A549 (cell line): Measurements from ENCODE around the gene ATP2B3. TPM values are rescaled to one million over a fixed set of nuclear protein-coding genes. Genes with fewer than 3 reads are reported as not detected.

ENCODE experiments used
- ATAC-seq, 2 experiments: fragments of 200-7000 bp in 1 of 2; fragments of >200 bp in 1 of 2; cut with Nextera tagmentation in 1 of 2; cut with Tn5 transposase in 1 of 2; 3 replicates each; pipeline versions ENCODE4 v1.8.0 to v1.9.1; 2018 to 2020; ENCODE audit warnings: mild to moderate bottlenecking in 1 of 2, moderate library complexity in 1 of 2
- CTCF ChIA-PET: fragments of 300-600 bp; sonication (Branson Sonifier 250); formaldehyde crosslinking; extraction: SDS; loops from one replicate; lab custom pipeline; 2021; ENCODE audit warnings: antibody characterized with exemption, inconsistent platforms; lab: Yijun Ruan, JAX
- POLR2A ChIA-PET: fragments of 350-600 bp; formaldehyde crosslinking; extraction: SDS; loops from one replicate; lab custom pipeline; 2021; ENCODE audit warnings: antibody characterized with exemption, inconsistent platforms; lab: Yijun Ruan, JAX
- DNase-seq, 2 experiments: peaks; one replicate each; pipeline versions ENCODE4 v3.0.0 to v3.0.0-alpha.2; 2011 to 2016; ENCODE audit warnings: low read depth in 1 of 2, low spot score in 1 of 2
- FAIRE-seq: peaks from 2 replicates; lab custom pipeline; 2011; peaks lifted over from hg19 to GRCh38; lab: Jason Lieb, UNC
- H3K27ac ChIP-seq, 2 experiments: fragments of >200 bp; sonication (Bioruptor Twin); formaldehyde crosslinking; 3 replicates each; pipeline ENCODE4 v1.5.1; 2016 to 2017
- H3K4me1 ChIP-seq: fragments of >200 bp; sonication (Bioruptor Twin); formaldehyde crosslinking; 3 replicates; pipeline ENCODE4 v1.6.1; 2016
- H3K4me2 ChIP-seq: fragments of >200 bp; sonication (Bioruptor Twin); formaldehyde crosslinking; 3 replicates; pipeline ENCODE4 v1.6.1; 2016
- H3K4me3 ChIP-seq: fragments of >200 bp; sonication (Bioruptor Twin); formaldehyde crosslinking; 3 replicates; pipeline ENCODE4 v1.5.1; 2016
- H3K9me3 ChIP-seq: fragments of >200 bp; sonication (Bioruptor Twin); formaldehyde crosslinking; 3 replicates; pipeline ENCODE4 v1.6.1; 2016
- CBX8 ChIP-seq: fragments of 200-600 bp; sonication (generic); IDR thresholded peaks from 2 replicates; pipeline ENCODE4 v1.6.1; 2016
- CEBPB ChIP-seq, 2 experiments: fragments of >200 bp in 1 of 2; sonication (Bioruptor Twin) in 1 of 2; formaldehyde crosslinking in 1 of 2; IDR thresholded peaks; 2 replicates each; pipeline ENCODE4 v1.6.1; 2012 to 2016
- CTCF ChIP-seq: fragments of >200 bp; sonication (Bioruptor Twin); formaldehyde crosslinking; IDR thresholded peaks from 3 replicates; pipeline ENCODE4 v1.5.1; 2016
- EHMT2 ChIP-seq: fragments of 200-600 bp; sonication (generic); IDR thresholded peaks from 2 replicates; pipeline ENCODE4 v1.6.1; 2016; ENCODE audit warnings: antibody characterized with exemption, low read depth, mild to moderate bottlenecking, moderate library complexity
- ESRRA ChIP-seq: fragments of 150-350 bp; IDR thresholded peaks from 2 replicates; pipeline ENCODE4 v1.6.1; 2014; ENCODE audit warnings: mild to moderate bottlenecking, low read length, borderline replicate concordance
- FOXS1 ChIP-seq: fragments of 250-450 bp; sonication (Bioruptor Pico); IDR thresholded peaks from 2 replicates; pipeline ENCODE4 v1.5.0; 2020; ENCODE audit warnings: mild to moderate bottlenecking, moderate library complexity
- HMGXB4 ChIP-seq: fragments of 250-450 bp; sonication (Bioruptor Pico); IDR thresholded peaks from 2 replicates; pipeline ENCODE4 v1.5.0; 2021; ENCODE audit warnings: mild to moderate bottlenecking, moderate library complexity, borderline replicate concordance
- HOXB13 ChIP-seq: fragments of 250-450 bp; sonication (Bioruptor Pico); IDR thresholded peaks from 2 replicates; pipeline ENCODE4 v1.5.0; 2020; ENCODE audit warnings: low read depth, mild to moderate bottlenecking, moderate library complexity
- KDM1A ChIP-seq: fragments of 200-600 bp; sonication (generic); IDR thresholded peaks from 2 replicates; pipeline ENCODE4 v1.6.1; 2016; ENCODE audit warnings: low read depth, mild to moderate bottlenecking
- MAX ChIP-seq: IDR thresholded peaks from 2 replicates; pipeline ENCODE4 v1.6.1; 2012
- MAZ ChIP-seq: fragments of 150-350 bp; IDR thresholded peaks from 2 replicates; pipeline ENCODE4 v1.6.1; 2014; ENCODE audit warnings: antibody characterized with exemption, low read depth, low read length, borderline replicate concordance
- MYC ChIP-seq: IDR thresholded peaks from 2 replicates; pipeline ENCODE4 v1.6.1; 2012; ENCODE audit warnings: mild to moderate bottlenecking, inconsistent platforms, low read length, improper control_type of control experiment, borderline replicate concordance
- NPAS2 ChIP-seq: fragments of 250-450 bp; sonication (Bioruptor Pico); IDR thresholded peaks from 2 replicates; pipeline ENCODE4 v1.8.0; 2022; ENCODE audit warnings: mild to moderate bottlenecking, moderate library complexity, borderline replicate concordance
- NR3C1 ChIP-seq: fragments of >200 bp; sonication (Bioruptor Twin); formaldehyde crosslinking; IDR thresholded peaks from 3 replicates; pipeline ENCODE4 v1.6.1; 2017
- PBX3 ChIP-seq: IDR thresholded peaks from 2 replicates; pipeline ENCODE4 v1.6.1; 2012
- PHF8 ChIP-seq: fragments of 200-600 bp; sonication (generic); IDR thresholded peaks from 2 replicates; pipeline ENCODE4 v1.6.1; 2016; ENCODE audit warnings: low read depth, mild to moderate bottlenecking, antibody characterized with exemption, moderate library complexity, borderline replicate concordance
- POLR2A ChIP-seq: IDR thresholded peaks from 2 replicates; pipeline ENCODE4 v1.6.1; 2012; ENCODE audit warnings: mild to moderate bottlenecking, low read length
- RAD21 ChIP-seq, 2 experiments: fragments of >200 bp in 1 of 2; sonication (Bioruptor Twin) in 1 of 2; formaldehyde crosslinking in 1 of 2; IDR thresholded peaks in 1 of 2; conservative IDR thresholded peaks in 1 of 2; 2 replicates in 1 of 2; 3 replicates in 1 of 2; pipeline ENCODE4 v1.6.1; 2012 to 2018; ENCODE audit warnings: inconsistent platforms in 1 of 2
- RARB ChIP-seq: fragments of 250-450 bp; sonication (Bioruptor Pico); IDR thresholded peaks from 2 replicates; pipeline ENCODE4 v1.8.0; 2021; ENCODE audit warnings: mild to moderate bottlenecking, moderate library complexity
- RFX5 ChIP-seq: fragments of 450-650 bp; IDR thresholded peaks from 2 replicates; pipeline ENCODE4 v1.7.1; 2014; ENCODE audit warnings: antibody characterized with exemption, mild to moderate bottlenecking, moderate library complexity
- RNF2 ChIP-seq: fragments of 200-600 bp; sonication (generic); IDR thresholded peaks from 2 replicates; pipeline ENCODE4 v1.6.1; 2016; ENCODE audit warnings: low read depth, mild to moderate bottlenecking, antibody characterized with exemption, moderate library complexity, borderline replicate concordance
- TFCP2L1 ChIP-seq: fragments of 250-450 bp; sonication (Bioruptor Pico); IDR thresholded peaks from 2 replicates; pipeline ENCODE4 v1.5.0; 2021; ENCODE audit warnings: mild to moderate bottlenecking
- USF2 ChIP-seq: fragments of 450-650 bp; IDR thresholded peaks from 2 replicates; pipeline ENCODE4 v1.6.1; 2014; ENCODE audit warnings: antibody characterized with exemption
- ZC3H11A ChIP-seq: fragments of 450-650 bp; IDR thresholded peaks from 2 replicates; pipeline ENCODE4 v1.6.1; 2014; ENCODE audit warnings: antibody characterized with exemption, mild to moderate bottlenecking
- ZFP36 ChIP-seq: fragments of 450-650 bp; IDR thresholded peaks from 2 replicates; pipeline ENCODE4 v1.6.1; 2014; ENCODE audit warnings: borderline replicate concordance; ENCODE audit not compliant: partially characterized antibody
- WGBS: methylation state at CpG from one replicate; pipeline ENCODE4 v1.1.6; 2017; ENCODE audit errors: missing lambda C conversion rate; 5-methylcytosine and 5-hydroxymethylcytosine counted together
- polyA plus RNA-seq, 4 experiments: library from polyadenylated mRNA; depleted of rRNA in 3 of 4; stranded (reverse); fragments of >200 nt; fragmentation: RNase III in 1 of 4; extraction: RNeasy Plus Mini Kit Qiagen cat#74134 plus additional on column Dnase treatment in 1 of 4; gene quantifications; 2 replicates in 3 of 4; 3 replicates in 1 of 4; pipeline ENCODE4 v1.2.3, GENCODE V29; 2011 to 2017

Gene ATP2B3
- polyA plus RNA-seq, 2 of the 4 experiments (the other 2 are of a cell fraction), result 0.13 to 0.30 TPM

- FAIRE-seq (no peak), ATAC-seq (no peak), DNase-seq (no peak)
- Histone ChIP-seq H3K27ac (no peak overlapping the region; a peak in 1 of 6 replicates), H3K4me2 (no peak overlapping the region), H3K4me3 (no peak overlapping the region), H3K9me3 (no peaks in the 10 kb centered on the region), H3K4me1 (peaks cover 9% of the 10 kb centered on the region; the same call in 1 of the 3 replicates)
- no peak for TF ChIP-seq PBX3
- no peak for TF ChIP-seq KDM1A
- no peak for TF ChIP-seq PHF8
- TF ChIP-seq MAX, result no peak
- TF ChIP-seq USF2, result no peak
- TF ChIP-seq NR3C1, result no peak
- no peak for TF ChIP-seq ZC3H11A
- no peak for TF ChIP-seq MAZ
- TF ChIP-seq POLR2A, result no peak
- no peak for TF ChIP-seq RAD21 (conservative IDR thresholded peaks at IDR 0.05 in 1 of 2, IDR thresholded peaks at IDR 0.05 in 1 of 2)
- CTCF ChIA-PET, result interaction anchor here (0.6 to 5.0 kb wide), 3 partner anchors 17 to 180 kb away, joined by 3 to 36 read pairs (median 7); partner anchors contain the start of gene HAUS7
- POLR2A ChIA-PET, result no interaction called here
- WGBS, result 90% methylated on average over 2 of the region's 11 CpGs
Measured at GRCh38 chrX:153487590-153488071, 29.8 kb upstream of the ATP2B3 start.

GRCh38 chrX:153488231-153488914 lies 29.1 kb upstream of the ATP2B3 start:
- DNase-seq (no peak), ATAC-seq (no peak; a peak in 1 of 6 replicates), FAIRE-seq (no peak)
- CTCF ChIA-PET, result interaction anchor here (1.5 to 5.0 kb wide), 3 partner anchors 18 to 27 kb away, joined by 3 to 36 read pairs (median 7); partner anchors contain the start of gene HAUS7
- H3K4me3 ChIP-seq, result no peak overlapping the region
- POLR2A ChIA-PET, result no interaction called here
- peak overlapping the region in 1 of 2 experiments; percentile 50; a peak in 3 of 6 replicates for H3K27ac ChIP-seq
- H3K4me2 ChIP-seq, result no peak overlapping the region
- no peaks in the 10 kb centered on the region for H3K9me3 ChIP-seq
- WGBS, result 70% methylated on average over 15 of the region's 27 CpGs
- peaks cover 9% of the 10 kb centered on the region; the same call in 1 of the 3 replicates for H3K4me1 ChIP-seq
- TF ChIP-seq HOXB13 (CRISPR knock-in tag) (no peak), POLR2A (no peak), FOXS1 (CRISPR knock-in tag) (no peak), ZFP36 (no peak), EHMT2 (no peak), MYC (no peak), TFCP2L1 (CRISPR knock-in tag) (no peak), RNF2 (no peak), NPAS2 (CRISPR knock-in tag) (no peak)

- ChIA-PET POLR2A (no interaction called here), CTCF (interaction anchor here (1.5 to 5.0 kb wide), 4 partner anchors 17 to 458 kb away, joined by 3 to 36 read pairs (median 9); no protein-coding TSS in a partner anchor)
- ATAC-seq (no peak), DNase-seq (no peak), FAIRE-seq (no peak)
- no peak overlapping the region for H3K27ac ChIP-seq
- H3K4me2 ChIP-seq, result no peak overlapping the region
- 84% methylated on average over 15 of the region's 20 CpGs for WGBS
- no peak for TF ChIP-seq RAD21 (conservative IDR thresholded peaks at IDR 0.05 in 1 of 2, IDR thresholded peaks at IDR 0.05 in 1 of 2)
- TF ChIP-seq RFX5, result no peak
- TF ChIP-seq CBX8, result no peak
- no peak for TF ChIP-seq CEBPB (IDR thresholded peaks at IDR 0.05)
- TF ChIP-seq RARB (CRISPR knock-in tag), result no peak
- TF ChIP-seq CTCF, result no peak
- TF ChIP-seq HOXB13 (CRISPR knock-in tag), result no peak
- TF ChIP-seq USF2, result no peak
- TF ChIP-seq HMGXB4, result no peak
- TF ChIP-seq ESRRA, result no peak
- TF ChIP-seq RNF2, result no peak
- TF ChIP-seq KDM1A, result no peak
- H3K9me3 ChIP-seq, result no peaks in the 10 kb centered on the region
- H3K4me3 ChIP-seq, result no peak overlapping the region
- H3K4me1 ChIP-seq, result peaks cover 9% of the 10 kb centered on the region; the same call in 1 of the 3 replicates
Measured at GRCh38 chrX:153490217-153490930, 27.1 kb upstream of the ATP2B3 start.
